Body of pancreas (tissue), 4 donors: ENCODE results near the gene RBM19.

Experiments
- CTCF ChIP-seq, 7 experiments: fragments of 450-650 bp in 4 of 7; fragments of 200-600 bp in 3 of 7; sonication (generic) in 3 of 7; IDR thresholded peaks; one replicate each; pipeline ENCODE4 v1.5.1; 2016 to 2019; ENCODE audit warnings: antibody characterized with exemption in 7 of 7
- POLR2A ChIP-seq, 3 donors: fragments of 450-650 bp; IDR thresholded peaks; one replicate each; pipeline ENCODE4 v1.6.1; 2016; ENCODE audit warnings: antibody characterized with exemption in 3 of 3, mild to moderate bottlenecking in 2 of 3

DNA sequence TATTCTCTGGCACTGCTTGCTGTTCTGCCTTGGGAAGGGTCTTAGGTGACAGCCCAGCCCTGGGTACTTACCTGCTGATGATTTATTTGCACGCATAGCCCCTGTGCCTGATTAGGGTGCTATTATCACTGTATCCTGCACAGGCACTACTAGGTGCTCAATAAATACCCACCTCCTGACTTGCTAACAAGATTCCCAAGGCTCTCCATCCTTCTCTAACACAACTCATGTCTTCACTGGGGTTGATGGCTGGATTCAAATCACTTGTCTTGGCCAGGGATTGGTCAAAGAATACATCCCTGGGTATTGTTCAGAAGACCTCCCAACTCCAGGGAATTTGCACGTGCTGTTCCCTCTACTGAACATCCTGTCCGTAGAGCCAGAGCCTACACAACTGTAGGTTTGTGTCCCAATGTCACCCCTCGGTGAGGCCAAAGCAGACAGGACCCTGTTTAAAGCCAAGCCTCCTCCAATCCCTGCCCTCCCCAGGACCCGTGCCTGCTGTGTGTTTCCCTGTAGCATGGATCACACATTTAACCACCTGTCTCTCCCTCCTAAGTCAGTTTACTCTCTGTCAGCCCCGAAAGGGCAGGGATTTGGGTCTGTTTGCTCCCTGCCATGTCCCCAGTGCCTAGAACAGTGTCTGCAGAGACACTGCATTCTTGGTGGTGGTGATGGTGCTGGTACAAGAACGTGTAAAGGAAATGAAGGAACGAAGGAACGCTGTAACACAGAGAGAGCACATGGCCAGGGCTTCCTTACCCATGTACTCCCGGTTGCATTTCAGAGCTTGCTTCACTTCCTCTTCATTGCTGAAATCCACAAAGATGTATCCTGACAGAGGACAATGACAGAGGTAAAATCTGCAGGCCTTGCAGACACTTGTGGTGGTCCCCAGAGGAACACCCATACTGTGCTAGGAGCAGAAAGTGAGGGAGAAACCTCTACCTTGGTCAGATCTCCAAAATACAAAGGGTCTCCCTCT lies 16.5 kb downstream of the RBM19 start:
- no peak for TF ChIP-seq CTCF (IDR thresholded peaks at IDR 0.05)
- TF ChIP-seq POLR2A (IDR thresholded peaks at IDR 0.05) = no peak
